ENCODE data around the gene SIGLEC12. TPM values are rescaled to one million over a fixed set of nuclear protein-coding genes. Genes with fewer than 3 reads are reported as not detected.
A peak's percentile ranks its signal among the peaks of the same experiment; 100 is the strongest.

Gene SIGLEC12
- total and polyA plus RNA-seq, 9 of the 15 experiments (the other 6 are each of a cell fraction or from before 2014, with no cell fraction given), result 0.08 to 1.3 (median 0.54) TPM

- TF ChIP-seq AFF1 (IDR thresholded peaks at IDR 0.05; ENCODE audit: low read depth in 1 of 2, partially characterized antibody in 2 of 2) (no peak), MTF1 (CRISPR knock-in tag; IDR thresholded peaks at IDR 0.05; ENCODE audit: borderline replicate concordance) (no peak), ZNF764 (CRISPR knock-in tag; IDR thresholded peaks at IDR 0.05; ENCODE audit: low read depth) (no peak), NCOA1 (IDR thresholded peaks at IDR 0.05; ENCODE audit: low read depth) (no peak), GABPB1 (CRISPR knock-in tag; IDR thresholded peaks at IDR 0.05) (no peak), CBX3 (IDR thresholded peaks at IDR 0.05; ENCODE audit: borderline replicate concordance in 1 of 2, low read length in 2 of 2) (0 out of 3 replicates have a peak, but pooled peaks of 1 of the 2 experiments have one; percentile 38), ERF (CRISPR knock-in tag; IDR thresholded peaks at IDR 0.05) (0 out of 2 replicates have a peak, but pooled peaks have one; percentile 54), POLR2B (IDR thresholded peaks at IDR 0.05; ENCODE audit: low read depth, partially characterized antibody) (peak; percentile 31), CREB3 (tag; conservative IDR thresholded peaks at IDR 0.05; ENCODE audit: low read depth) (no peak; the same call in 1 of the 2 replicates), DLX4 (CRISPR knock-in tag; IDR thresholded peaks at IDR 0.05) (no peak), CTCF (IDR thresholded peaks at IDR 0.05 in 2 of 3, conservative IDR thresholded peaks at IDR 0.05 in 1 of 3; ENCODE audit: insufficient read depth in 2 of 3, low read depth in 1 of 3, low read length in 3 of 3) (no peak), HNRNPL (IDR thresholded peaks at IDR 0.05; ENCODE audit: low read depth, low read length) (no peak), ARID3A (IDR thresholded peaks at IDR 0.05; ENCODE audit: borderline replicate concordance, low read depth, low read length) (no peak), ZNF253 (CRISPR knock-in tag; conservative IDR thresholded peaks at IDR 0.05) (no peak), BMI1 (IDR thresholded peaks at IDR 0.05; ENCODE audit: low read length) (no peak), SREBF1 (IDR thresholded peaks at IDR 0.05; ENCODE audit: borderline replicate concordance, low read depth, low read length) (no peak), ZNF24 (IDR thresholded peaks at IDR 0.05) (no peak), SAFB (IDR thresholded peaks at IDR 0.05; ENCODE audit: borderline replicate concordance, low read depth, low read length) (no peak), NR4A1 (CRISPR knock-in tag; IDR thresholded peaks at IDR 0.05) (peak; percentile 54; the same call in 1 of the 2 replicates), NR4A1 (tag; IDR thresholded peaks at IDR 0.05) (0 out of 2 replicates have a peak, but pooled peaks have one; percentile 11)
Observed at GRCh38 chr19:51548213-51548651, 46.6 kb upstream of the SIGLEC12 start (continued).

Measured in K562 (cell line).